Stimulated activated CD4-positive, alpha-beta T cell treated with anti-CD3 and anti-CD28 coated beads, Interleukin-2, amount 100 ng/mL, for 4 hours (primary cell): ENCODE results near the gene CAPS.

Experiments used
- DNase-seq: peaks from one replicate; pipeline ENCODE4 v3.0.0-alpha.2; 2020; ENCODE audit warnings: low read depth

CAPS gene

DNA sequence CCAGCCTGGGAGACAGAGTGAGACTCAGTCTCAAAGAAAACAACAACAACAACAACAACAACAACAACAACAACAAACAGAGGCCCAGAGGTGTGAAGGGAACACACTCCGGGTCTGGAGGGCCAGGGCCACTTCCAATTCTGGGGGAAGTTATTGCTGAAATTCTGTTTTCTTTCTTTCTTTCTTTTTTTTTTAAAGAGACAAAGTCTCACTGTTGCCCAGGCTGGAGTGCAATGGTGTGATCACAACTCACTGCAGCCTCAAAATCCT lies 3.5 kb upstream of the CAPS start:
- DNase-seq: no peak

DNA sequence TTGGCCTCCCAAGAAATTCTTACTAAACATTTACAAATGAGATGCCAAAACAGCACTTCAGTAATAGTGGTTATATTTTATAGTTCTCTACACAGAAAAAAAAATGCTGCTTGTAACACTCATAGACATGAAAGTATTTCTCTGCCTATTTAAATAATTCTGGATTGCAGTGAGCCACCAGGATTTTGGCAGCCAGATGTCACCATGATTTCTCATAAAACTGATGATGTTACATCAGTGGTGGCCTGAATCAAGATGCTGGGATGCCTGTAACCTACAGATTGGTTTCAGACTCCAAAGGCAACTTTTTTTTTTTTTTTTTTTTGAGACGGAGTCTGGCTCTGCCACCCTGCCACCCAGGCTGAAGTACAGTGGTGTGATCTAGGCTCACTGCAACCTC lies 2.7 kb upstream of the CAPS start:
- DNase-seq: no peak

DNA sequence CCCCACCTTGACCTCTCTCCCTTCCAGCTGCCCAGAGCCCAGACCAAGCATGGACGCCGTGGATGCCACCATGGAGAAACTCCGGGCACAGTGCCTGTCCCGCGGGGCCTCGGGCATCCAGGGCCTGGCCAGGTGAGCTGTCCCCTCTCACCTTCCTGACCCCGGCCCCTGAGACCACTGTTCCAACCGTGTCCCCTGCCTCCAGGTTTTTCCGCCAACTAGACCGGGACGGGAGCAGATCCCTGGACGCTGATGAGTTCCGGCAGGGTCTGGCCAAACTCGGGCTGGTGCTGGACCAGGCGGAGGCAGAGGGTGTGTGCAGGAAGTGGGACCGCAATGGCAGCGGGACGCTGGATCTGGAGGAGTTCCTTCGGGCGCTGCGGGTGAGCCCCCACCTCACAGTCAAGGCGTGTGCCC lies 312 bp downstream of the CAPS start:
- no peak for DNase-seq

DNA sequence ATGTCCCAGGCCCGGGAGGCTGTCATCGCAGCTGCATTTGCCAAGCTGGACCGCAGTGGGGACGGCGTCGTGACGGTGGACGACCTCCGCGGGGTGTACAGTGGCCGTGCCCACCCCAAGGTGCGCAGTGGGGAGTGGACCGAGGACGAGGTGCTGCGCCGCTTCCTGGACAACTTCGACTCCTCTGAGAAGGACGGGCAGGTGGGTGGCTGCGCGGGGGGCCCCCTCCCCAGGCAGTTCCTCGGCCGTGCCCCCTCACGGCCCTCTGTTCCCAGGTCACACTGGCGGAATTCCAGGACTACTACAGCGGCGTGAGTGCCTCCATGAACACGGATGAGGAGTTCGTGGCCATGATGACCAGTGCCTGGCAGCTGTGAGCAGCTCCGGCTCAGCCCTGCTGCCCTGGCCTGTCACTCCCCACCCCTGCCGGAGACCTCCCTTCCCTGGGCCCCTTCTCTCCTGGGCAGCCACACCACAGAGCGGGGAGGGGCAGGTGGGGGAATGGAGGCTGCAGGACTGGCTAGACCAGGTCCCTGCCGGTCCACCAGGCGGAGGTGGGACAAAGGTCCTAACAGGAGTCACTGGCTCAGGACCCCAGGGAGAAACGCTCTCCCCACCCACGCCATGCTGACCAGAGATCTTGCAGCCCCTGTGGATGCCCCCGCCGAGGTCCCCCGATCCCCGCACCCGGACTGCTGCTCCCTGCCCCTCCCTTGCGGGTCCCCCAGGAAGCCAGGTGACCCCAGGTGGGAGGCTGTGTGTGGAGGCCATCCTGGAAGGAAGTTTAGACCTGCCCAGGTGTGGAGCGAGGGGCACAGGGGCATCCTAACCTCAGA lies 1.1 kb downstream of the CAPS start:
- DNase-seq: no peak

DNA sequence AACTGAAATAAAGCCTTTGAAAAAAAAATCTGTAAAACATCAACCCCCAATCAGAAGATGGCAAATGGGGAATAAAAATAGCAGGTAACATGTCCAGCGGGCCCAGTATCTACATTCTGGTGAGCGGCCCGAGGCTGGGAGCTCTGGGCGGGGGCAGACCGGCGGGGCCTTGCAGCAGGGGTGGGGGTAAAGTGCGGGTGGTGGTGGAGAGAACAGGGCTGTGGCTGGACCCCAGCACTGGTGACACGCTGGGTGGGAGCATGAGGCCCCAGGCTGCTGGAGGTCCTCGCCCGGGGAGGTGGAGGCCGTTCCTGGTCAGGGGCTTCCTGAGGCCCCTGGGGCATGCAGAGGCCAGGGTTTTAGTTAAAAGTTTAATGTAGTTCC lies 1.7 kb downstream of the CAPS start:
- DNase-seq: no peak

DNA sequence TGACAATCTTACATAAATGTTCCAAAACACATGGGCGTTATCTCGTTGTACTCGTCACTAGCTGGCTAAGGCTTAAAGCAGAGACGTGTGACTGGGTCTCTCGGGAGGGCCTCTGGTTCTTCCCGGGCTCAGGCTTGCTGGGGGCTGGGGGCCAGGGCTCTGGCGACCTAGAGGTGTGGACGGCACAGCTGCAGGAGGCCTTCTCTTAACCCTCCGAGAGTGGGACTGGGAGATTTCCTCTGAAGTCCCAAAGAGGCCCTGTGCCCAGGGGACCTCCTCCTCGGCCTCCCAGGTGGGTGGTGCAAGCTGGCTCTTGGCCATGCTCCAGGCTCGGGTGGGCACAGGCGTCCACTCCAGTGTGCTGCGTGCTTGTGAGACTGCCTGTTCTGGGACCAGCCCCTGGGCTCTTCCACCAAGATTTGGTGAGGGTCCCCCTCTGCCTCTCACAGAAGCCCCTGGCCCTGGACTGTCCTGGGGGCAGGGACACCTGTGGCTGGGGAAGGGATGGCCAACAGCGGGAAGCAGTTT lies 2.2 kb downstream of the CAPS start:
- no peak for DNase-seq

DNA sequence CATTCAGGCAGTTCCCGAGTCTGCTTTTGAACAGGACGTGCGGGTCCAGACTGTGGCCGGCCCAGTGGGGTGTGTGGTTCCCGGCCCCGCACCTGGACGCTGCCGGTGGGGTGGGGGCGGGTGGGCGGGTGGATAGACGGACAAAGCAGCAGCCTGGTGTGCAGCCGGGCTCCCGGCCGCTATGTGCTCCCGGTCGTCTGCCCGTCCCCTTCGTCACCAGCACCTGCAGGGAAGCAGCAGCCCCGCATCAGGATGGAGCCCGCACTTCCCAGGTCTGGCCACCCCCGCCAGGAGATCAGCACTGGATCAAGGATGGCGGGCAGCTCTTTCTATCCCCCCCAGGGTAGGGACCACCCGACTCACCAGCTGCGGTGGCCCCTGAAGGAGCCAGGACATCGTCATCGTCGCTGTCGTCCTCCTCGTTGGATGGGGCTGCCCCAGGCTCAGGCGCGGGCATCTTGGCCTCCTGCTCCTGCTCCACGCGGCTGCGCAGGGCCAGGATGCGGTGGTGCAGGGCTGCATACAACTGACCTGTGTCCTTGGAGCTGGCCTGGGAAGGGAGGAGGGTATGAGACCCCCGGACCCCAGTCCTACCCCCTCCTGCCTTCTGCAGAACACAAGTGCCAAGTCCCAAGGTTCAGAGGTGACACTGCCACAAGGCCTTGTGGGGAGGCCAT lies 3.5 kb downstream of the CAPS start:
- no peak for DNase-seq

DNA sequence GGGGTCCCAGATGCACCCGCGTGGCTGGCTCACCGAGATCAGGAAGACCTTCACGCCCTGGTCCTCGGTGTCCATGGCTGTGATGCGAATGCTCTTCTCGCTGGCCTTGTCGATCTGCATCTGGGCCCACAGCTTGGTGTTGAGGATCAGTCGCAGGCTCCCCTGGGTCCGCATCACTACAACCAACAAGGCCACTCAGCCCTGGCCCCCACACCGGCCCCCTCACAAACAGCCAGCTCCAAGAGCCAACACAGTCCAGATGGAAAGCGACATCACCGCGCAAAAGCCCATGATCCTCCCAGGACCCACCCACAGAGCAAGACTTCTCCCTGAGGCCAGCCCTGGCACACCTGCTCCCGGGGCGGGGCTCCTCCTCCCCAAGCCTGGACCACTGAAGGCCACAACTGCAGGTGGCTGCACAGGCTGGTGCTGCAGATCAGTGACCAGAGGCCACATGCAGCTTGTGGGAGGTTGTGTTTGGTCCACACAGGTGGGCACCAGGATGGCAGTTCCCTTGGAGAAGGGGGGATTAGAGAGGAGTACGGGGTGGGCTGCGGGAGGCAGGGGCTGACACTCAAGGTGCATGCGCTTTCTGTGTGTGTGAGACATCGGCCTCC lies 4.5 kb downstream of the CAPS start:
- DNase-seq: no peak

DNA sequence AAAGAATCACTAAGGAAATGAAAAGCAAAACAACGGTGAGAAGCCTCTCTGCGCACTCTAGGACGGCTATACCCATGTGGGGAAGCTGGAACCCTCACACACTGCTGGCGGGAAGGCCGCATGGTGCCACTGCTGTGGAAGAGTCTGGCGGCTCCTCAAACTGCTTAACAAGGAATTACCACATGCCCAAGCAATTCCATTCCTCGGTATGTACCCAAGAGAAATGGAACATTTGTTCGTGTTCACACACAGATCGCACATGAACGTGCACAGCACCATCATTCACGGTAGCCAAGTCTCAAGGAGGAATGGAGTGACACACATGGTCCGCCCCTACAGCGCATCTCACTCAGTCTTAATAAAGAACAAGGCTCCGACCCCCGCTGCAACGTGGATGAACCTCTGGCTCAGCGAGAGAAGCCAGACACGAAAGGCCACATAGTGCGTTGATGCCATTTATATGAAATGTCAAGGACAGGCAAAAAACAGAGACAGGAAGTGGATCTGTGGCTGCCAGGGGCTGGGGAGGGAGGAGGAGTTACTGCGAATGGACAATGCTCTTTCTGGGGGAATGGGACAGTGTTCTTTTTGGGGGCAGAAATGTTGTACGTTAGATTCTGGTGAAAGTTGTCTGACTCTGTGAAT lies 7.6 kb downstream of the CAPS start:
- no peak for DNase-seq

DNA sequence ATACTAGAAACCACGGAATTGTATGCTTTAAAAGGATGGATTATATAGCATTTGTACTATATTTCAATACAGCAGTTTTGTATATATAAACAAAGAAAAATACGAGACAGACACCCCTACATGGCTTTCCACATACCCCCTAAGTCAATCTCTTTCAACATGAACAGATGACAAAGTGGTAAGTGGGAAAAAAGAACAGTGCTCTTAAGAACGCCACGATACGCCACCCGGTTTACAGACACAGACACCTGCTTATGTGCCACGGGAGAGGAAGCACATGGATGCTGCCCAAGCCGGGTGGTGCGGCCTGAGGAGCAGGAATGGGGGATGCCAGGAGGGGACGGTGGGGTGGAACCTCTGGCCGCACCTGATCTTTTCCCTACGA lies 8.1 kb downstream of the CAPS start:
- DNase-seq: no peak

DNA sequence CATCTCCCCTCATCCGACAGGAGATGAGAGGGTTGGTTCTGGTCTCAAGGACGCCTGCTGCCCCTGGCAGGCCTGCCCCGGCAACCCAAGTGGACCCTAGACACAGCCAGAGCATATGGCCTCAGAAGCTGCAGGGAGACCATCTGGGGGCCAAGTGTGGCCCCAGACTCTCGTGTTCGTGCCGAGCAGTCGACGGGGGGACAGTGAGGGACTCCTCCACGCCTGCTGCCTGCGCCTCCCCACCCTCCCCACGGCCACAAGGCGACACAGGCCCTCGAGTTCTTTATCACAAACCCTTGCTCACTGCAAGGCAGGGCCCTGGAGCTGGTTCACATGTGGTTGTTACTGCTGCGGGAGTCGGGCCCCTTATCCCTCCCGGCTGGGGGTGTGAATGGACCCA lies 9.3 kb downstream of the CAPS start:
- DNase-seq: no peak

DNA sequence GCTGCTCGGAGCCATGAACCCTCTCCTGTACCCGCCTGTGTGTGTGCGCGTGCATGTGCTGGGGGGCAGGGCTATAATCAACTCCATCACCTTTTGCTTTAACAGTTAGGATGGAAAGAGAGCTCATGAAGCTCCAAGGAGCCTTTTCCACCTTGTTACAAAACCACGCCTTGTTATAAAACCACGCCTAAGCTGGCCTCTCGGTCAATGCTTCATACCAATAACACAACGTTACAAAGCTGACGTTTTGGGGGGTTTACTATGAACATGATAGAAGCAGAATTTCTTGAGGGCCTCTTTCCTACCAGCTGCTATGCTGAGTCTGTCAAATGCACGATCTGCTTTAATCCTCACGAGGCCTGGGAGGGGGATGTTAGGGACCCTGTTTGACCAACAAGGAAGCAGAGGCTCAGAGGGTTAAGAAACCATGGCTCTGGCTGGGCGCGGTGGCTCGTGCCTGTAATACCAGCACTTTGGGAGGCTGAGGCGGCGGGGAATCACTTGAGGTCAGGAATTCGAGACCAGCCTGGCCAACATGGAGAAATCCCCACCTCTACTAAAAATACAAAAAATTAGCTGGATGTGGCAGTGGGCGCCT lies 11.9 kb downstream of the CAPS start:
- no peak for DNase-seq

DNA sequence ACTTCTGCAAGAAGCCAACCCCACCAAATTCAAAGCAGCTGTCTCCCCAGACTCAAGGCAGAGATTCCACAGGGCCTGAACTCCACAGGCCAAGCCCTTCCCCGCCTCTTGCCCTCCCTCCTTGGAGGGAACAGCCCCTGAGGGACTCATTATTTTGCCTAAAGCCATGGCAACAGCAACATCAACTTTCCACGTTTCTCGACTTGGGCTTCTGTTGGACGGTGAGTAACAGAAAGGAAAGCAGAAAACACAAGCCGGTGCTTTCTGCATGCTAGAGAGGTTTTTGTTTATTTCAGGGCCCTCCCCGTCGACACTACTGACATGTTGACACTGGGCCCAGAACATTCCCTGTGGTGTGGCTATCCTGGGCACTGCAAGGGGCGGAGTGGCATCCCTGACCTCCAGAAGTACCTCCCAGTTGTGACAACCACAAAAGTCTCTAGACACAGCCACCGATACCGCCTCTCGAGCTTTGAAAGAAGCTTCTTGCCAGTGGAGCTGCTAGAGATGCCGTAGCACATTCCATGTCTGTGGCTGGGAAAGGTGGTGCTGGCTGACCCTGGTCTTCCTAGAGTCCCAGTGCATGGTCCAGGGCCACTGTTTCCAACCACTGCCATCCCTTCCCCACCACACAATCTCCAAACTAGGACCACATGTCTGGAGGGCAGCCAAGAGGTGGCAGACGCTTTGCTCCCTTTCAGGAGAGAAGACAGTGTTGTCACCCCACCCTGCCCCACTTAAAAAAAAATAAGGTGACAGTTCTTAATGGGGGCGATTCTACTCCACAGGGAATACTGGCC lies 12.8 kb downstream of the CAPS start:
- no peak for DNase-seq

DNA sequence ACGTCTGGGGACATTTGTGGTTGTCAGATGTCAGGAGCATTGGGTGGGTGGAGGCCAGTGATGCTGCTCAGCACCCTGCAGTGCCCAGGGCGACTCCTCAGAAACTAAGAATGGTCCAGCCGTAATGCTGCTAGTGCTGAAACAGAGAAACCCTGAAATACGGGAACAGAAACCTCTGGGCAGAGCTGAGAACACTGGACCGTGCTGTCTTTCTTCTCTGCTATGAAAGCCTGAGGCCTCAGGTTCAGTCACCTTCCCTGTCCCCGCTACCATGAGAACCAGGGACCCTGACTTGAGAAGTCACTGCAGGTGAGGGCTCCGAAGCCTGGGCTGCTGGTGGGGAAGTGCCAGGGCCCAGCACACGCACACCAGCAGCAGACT lies 13.4 kb downstream of the CAPS start:
- no peak for DNase-seq

DNA sequence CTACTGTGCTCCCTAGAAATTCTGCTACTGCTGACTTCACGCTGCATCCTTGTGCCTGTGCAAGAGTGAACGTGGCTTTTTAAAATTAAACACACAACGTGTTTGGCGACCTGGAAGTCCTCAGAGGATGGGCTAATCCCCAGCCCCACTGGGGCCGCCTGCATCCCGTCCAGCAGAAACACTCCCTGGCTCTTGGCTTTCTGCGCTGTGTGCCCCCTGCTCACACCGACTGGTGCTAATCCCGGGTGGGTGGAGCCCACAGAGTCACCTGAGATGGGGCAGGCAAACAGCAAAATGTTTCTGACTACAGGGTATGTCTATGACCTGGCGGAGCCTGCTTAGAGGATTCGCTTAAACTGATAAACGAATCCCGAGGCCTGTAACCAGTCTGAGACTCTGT lies 15.1 kb downstream of the CAPS start:
- DNase-seq: no peak

DNA sequence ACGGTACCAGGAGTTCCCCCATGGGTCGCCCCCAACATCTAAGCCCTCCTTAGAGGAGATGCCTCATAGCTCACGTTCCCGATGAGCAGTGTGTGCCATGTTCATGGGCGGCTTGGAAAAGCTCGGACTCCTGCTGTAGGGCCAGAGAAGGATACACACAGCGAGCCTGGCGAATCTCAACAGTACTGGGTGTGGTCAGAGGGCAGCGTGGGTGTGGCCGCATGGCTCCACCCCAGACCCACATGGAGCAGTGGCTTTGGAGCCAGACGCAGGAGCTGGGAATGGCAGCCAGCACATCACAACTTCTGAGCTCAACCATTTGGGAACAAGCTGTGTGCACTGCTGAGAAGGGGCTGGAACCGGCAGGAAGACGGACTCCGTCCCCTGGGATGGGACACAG lies 15.6 kb downstream of the CAPS start:
- DNase-seq: no peak

DNA sequence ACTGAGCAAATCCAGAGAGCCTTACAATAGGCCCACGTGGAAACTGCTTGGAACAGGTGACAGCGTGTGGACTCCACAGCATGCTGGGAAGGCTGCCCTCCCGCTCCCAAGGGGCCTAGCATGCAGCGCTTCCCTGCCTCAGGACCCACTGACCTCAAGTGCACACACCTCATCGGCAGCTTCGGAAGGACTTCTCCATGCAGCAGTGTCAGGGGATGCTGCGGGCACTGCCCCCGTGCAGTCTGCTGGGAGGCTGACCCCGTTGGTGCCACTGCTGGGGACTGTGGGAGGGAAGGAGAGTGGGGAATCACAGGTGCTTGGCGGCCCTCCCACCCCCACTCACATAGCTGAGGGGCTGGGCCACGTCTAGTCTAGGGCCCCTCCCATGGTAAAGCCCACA lies 17.2 kb downstream of the CAPS start:
- no peak for DNase-seq

DNA sequence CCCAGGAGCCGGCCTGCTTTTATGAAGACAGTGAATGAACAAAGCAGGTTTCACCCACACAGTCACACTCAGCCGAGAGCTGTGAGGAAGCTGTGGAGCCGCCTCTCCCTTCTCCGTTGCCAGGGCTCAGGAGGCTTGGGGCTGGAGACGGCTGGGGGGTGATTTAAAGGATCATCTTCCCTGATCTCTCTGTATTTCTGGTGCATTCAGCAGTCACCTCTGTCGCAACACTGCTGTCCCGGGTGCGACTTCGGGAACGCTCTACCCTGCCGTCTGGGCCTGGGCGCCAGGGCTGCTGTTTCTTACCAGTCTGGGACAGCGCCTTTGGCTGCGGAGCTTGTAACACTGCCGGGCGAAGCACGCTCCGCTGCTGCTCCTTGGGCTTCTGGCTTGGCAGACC lies 18.1 kb downstream of the CAPS start:
- no peak for DNase-seq

DNA sequence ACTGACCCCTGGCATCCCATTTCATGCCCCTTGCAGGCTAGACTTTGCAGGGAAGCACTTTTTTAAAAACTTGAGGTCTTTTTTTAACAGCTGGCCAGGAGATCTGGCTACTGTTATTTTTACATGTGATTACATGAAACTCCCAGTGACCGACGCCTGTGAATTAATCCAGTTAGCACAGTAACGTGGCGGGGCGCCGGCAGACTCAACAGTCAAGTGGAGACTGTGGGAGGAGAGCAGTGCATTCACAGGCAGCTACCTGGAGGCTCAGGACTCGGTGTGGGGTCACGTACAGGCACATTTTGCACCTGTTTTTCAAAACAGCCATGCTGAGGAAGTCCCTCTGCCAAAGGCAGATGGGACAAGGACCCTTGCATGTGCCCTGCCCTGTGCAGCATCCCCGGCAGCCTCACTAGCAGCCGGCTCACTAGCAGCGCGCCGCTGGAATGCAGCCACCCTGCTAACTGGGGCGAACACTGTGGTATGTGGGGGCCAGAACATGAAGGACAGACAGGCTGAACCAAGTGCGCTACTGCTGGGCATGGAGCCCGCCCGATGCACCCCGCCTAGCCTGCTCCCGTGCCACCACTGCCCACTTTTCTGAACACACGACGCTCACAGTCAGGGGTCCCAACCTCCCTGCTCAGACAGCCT lies 18.7 kb downstream of the CAPS start:
- no peak for DNase-seq

DNA sequence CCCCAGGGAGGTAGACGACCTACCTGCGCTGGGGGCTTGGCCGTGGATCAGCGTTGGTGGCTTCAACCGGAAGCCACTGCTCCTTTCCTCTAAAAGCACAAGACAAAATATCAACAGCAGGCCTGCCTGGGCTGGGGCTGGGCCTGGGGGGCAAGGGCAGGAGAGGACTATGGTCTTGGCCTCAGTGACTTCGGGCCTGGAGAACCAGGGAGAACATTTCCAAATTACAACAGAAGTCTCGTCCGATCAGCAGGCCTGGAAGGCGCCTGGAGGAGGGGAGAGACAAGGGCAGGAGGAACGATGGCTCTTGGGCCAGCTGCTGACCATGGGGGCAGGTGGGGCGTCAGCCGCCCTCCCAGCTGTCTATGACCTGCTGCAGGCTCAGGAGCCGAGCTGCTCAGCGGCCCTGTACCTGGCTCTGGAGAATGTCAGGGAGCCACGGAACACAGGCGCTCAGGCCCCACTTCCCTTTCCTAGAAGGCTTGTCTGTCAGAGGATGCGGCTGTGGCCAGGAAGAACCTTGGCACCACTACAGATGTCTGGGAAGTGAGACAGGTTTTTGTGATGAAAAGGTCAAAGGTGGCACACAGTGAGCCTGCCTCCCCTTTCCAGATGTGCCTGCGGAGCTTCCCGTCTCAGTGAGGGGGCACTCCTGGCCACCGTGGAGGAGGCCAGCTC lies 19.5 kb downstream of the CAPS start:
- DNase-seq: no peak

DNA sequence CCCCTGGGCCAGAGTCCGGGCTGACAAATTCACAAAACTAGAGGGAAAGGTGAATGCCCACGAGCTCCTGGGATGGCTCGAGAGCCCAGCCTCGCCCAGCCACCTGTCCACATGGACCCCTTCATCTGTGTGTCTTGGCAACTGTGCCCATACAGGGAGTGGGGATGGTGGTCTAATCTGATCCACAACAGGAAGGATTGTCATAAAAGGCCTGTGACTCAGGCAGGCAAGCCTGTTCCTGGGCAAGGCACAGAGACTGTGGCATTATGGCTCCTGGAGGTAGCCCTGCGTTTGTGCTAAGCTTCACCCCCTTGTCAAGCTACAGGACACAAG lies 20.0 kb downstream of the CAPS start:
- DNase-seq: no peak
